Iris pigment epithelial cell (primary cell): Measurements from ENCODE around the gene BICDL2.
A peak's percentile ranks its signal among the peaks of the same experiment; 100 is the strongest.
"Not testable (repeated sequence)": the region's sequence is repeated elsewhere in the genome, so short reads cannot be mapped to it uniquely, and the experiment has no call there.

ENCODE experiments used
- DNase-seq: peaks from one replicate; pipeline ENCODE4 v3.0.0-alpha.2; 2011; ENCODE audit warnings: low read depth

Gene BICDL2

GRCh38 chr16:3065069-3065741, 28.5 kb upstream of the BICDL2 start, which contains the start of gene IL32:
Gene IL32 (plus strand): TSS chr16:3065640. CDS start chr16:3065812, 172 bp downstream.
- DNase-seq = peak; percentile 83

- DNase-seq = no peak
These were observed 27.1 kb upstream of the BICDL2 start for GRCh38 chr16:3063625-3064386.

- no peak for DNase-seq
These were observed 25.8 kb upstream of the BICDL2 start for GRCh38 chr16:3062553-3062952.

GRCh38 chr16:3060339-3061127, 23.8 kb upstream of the BICDL2 start:
- no peak for DNase-seq

- no peak for DNase-seq
These were observed 23.0 kb upstream of the BICDL2 start for GRCh38 chr16:3059723-3060242.

- DNase-seq = peak; percentile 73
These were observed 22.4 kb upstream of the BICDL2 start for GRCh38 chr16:3059041-3059722.

GRCh38 chr16:3058139-3059030, 21.6 kb upstream of the BICDL2 start:
- DNase-seq = peak; percentile 23

GRCh38 chr16:3057181-3058138, 20.7 kb upstream of the BICDL2 start:
- no peak for DNase-seq

GRCh38 chr16:3056336-3057180, 19.8 kb upstream of the BICDL2 start:
- no peak for DNase-seq

GRCh38 chr16:3055734-3056115, 19.0 kb upstream of the BICDL2 start:
- DNase-seq = not testable (repeated sequence)

- DNase-seq = no peak
These were observed 18.4 kb upstream of the BICDL2 start for GRCh38 chr16:3054965-3055733.

- not testable (repeated sequence) for DNase-seq
These were observed 16.6 kb upstream of the BICDL2 start for GRCh38 chr16:3053330-3053710.

- not testable (repeated sequence) for DNase-seq
These were observed 16.0 kb upstream of the BICDL2 start for GRCh38 chr16:3052571-3053329.

GRCh38 chr16:3051494-3051893, 14.8 kb upstream of the BICDL2 start:
- DNase-seq = no peak

- DNase-seq = no peak
These were observed 14.3 kb upstream of the BICDL2 start for GRCh38 chr16:3051009-3051408.

GRCh38 chr16:3050487-3050886, 13.7 kb upstream of the BICDL2 start:
- DNase-seq = no peak

GRCh38 chr16:3049921-3050481, 13.3 kb upstream of the BICDL2 start:
- DNase-seq = no peak
